Pancreas (tissue), 10 donors: ENCODE results near the gene PIK3R2. TPM values are rescaled to one million over a fixed set of nuclear protein-coding genes. Genes with fewer than 3 reads are reported as not detected.
A peak's percentile ranks its signal among the peaks of the same experiment; 100 is the strongest.

Experiments
- ATAC-seq, 4 donors: fragments of 200-7000 bp; cut with Tn5 transposase; one replicate each; pipeline versions ENCODE4 v1.8.0 to v1.9.1; 2020; ENCODE audit warnings: mild to moderate bottlenecking in 4 of 4, moderate library complexity in 4 of 4
- DNase-seq, 6 donors: peaks; one replicate each; pipeline ENCODE4 v3.0.0-alpha.2; 2020
- FAIRE-seq: peaks from 2 replicates; lab custom pipeline; 2012; peaks lifted over from hg19 to GRCh38; lab: Jason Lieb, UNC
- H3K27ac ChIP-seq, 4 donors: fragments of 200-600 bp; sonication (generic); 1 replicate in 3 of 4; 2 replicates in 1 of 4; pipeline versions ENCODE4 v1.5.0 to v1.8.0; 2020
- H3K27me3 ChIP-seq, 4 donors: fragments of 200-600 bp; one replicate each; pipeline ENCODE4 v1.8.0; 2021
- H3K36me3 ChIP-seq, 3 donors: fragments of 200-600 bp; sonication (generic) in 1 of 3; one replicate each; pipeline versions ENCODE4 v1.5.0 to v1.8.0; 2020 to 2021
- H3K4me1 ChIP-seq, 3 donors: fragments of 200-600 bp; one replicate each; pipeline ENCODE4 v1.8.0; 2021
- H3K4me3 ChIP-seq, 4 donors: fragments of 200-600 bp; sonication (generic) in 2 of 4; one replicate each; pipeline versions ENCODE4 v1.5.0 to v1.8.0; 2020 to 2021
- H3K9me3 ChIP-seq, 4 donors: fragments of 200-600 bp; one replicate each; pipeline ENCODE4 v1.8.0; 2021
- WGBS, 2 donors: extraction: QIAGEN DNeasy Blood & Tissue Kit; methylation state at CpG; one replicate each; pipeline ENCODE4 v1.1.7; 2013; 5-methylcytosine and 5-hydroxymethylcytosine counted together
- intact Hi-C, 3 donors: fragments of 100-400 bp; cut with DNase I; formaldehyde crosslinking; loops; one replicate each; pipeline versions ENCODE4 v1.11.1 to v1.14.2; 2022
- polyA plus RNA-seq, 2 donors: library from polyadenylated mRNA; stranded (reverse); fragments of 200-250 nt; gene quantifications; one replicate each; pipeline ENCODE4 v1.2.3, GENCODE V29; 2013
- total RNA-seq, 6 donors: library from RNA; stranded (reverse); fragmentation: NEBNext Ultra II Directional in 4 of 6; extraction: Animal tissue kit (Norgen Biotek cat#: 25700) in 4 of 6; gene quantifications; one replicate each; pipeline versions ENCODE4 v1.2.1 to v1.2.4, GENCODE V29; 2021 to 2023
- TF ChIP-seq, protein P1 (sequence below), 4 donors: fragments of 200-600 bp; sonication (generic) in 3 of 4; IDR thresholded peaks; one replicate each; pipeline versions ENCODE4 v1.5.0 to v1.8.0; 2021; ENCODE audit warnings: antibody characterized with exemption in 4 of 4
- donor health status: healthy with polysubstance abuse.
- donor health status: DM: no; HTN: no; CAD: no; lungs with moderate emphysema.
- donor health status: DM: no; HTN: no; CAD: no.
- donor health status: control.
- donor health status: control.
- donor health status: Bipolar disorder and iron deficiency.
- donor health status: DM: yes; HTN: yes; CAD: no.
- donor health status: DM: no; HTN: no; CAD: no.
- donor health status: DM: no; HTN: no; CAD: no.
- donor health status: DM: yes; HTN: yes; CAD: no.

The PIK3R2 gene
- total and polyA plus RNA-seq, 8 donors: 4.3 to 21.2 (median 11.9) TPM

DNA sequence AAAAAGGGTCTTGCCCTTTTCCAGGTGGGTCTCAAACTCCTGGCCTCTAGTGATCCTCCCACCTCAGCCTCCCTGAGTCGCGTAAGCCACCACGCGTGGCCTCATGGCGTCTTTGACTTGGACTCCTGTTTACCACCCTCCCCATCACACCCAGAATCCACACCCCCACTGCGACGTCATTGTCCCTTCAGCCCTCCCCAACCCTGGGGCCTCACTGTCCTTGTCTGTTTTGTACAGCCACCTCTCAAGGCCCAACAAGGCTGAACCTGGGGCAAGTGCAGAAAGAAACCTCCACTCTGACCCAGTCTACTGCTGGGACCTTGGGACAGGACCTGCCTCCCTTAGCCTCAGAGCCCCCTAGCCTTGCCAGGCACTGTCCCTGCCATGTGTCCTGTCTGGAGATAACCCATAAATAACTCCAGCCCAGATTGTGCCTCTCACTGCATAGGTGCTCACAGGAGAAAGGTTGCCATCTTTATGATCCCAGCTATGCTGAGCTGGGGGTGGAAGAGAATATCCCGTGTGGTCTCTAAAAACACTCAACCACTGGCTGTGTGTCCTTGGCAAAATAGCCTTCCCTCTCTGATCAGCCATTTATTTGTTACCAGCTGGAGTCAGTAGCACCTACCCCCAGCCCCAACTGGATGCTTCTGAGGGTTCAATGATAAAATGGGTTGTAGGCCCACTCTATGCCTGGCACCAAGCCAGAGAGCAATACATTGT lies 18.8 kb downstream of the PIK3R2 start:
- no peak overlapping the region for H3K4me3 ChIP-seq
- peak overlapping the region in 2 of 4 donors; percentile 22 to 55 for H3K27ac ChIP-seq
- DNase-seq (peak in 2 of 6 donors; percentile 28 to 40), FAIRE-seq (no peak), ATAC-seq (no peak)
- no peaks in the 10 kb centered on the region for H3K9me3 ChIP-seq
- intact Hi-C loops: no loop called here
- peaks cover 0 to 6% (median 3%) of the 10 kb centered on the region in 3 donors for H3K4me1 ChIP-seq
- TF ChIP-seq, protein P1, sequence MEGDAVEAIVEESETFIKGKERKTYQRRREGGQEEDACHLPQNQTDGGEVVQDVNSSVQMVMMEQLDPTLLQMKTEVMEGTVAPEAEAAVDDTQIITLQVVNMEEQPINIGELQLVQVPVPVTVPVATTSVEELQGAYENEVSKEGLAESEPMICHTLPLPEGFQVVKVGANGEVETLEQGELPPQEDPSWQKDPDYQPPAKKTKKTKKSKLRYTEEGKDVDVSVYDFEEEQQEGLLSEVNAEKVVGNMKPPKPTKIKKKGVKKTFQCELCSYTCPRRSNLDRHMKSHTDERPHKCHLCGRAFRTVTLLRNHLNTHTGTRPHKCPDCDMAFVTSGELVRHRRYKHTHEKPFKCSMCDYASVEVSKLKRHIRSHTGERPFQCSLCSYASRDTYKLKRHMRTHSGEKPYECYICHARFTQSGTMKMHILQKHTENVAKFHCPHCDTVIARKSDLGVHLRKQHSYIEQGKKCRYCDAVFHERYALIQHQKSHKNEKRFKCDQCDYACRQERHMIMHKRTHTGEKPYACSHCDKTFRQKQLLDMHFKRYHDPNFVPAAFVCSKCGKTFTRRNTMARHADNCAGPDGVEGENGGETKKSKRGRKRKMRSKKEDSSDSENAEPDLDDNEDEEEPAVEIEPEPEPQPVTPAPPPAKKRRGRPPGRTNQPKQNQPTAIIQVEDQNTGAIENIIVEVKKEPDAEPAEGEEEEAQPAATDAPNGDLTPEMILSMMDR (IDR thresholded peaks at IDR 0.05): no peak
- 88 to 89% methylated on average over 8 of the region's 8 CpGs for WGBS, 2 donors
- H3K36me3 ChIP-seq: peaks cover 0 to 10% (median 4%) of the 10 kb centered on the region in 3 donors
- H3K27me3 ChIP-seq: no peaks in the 10 kb centered on the region

DNA sequence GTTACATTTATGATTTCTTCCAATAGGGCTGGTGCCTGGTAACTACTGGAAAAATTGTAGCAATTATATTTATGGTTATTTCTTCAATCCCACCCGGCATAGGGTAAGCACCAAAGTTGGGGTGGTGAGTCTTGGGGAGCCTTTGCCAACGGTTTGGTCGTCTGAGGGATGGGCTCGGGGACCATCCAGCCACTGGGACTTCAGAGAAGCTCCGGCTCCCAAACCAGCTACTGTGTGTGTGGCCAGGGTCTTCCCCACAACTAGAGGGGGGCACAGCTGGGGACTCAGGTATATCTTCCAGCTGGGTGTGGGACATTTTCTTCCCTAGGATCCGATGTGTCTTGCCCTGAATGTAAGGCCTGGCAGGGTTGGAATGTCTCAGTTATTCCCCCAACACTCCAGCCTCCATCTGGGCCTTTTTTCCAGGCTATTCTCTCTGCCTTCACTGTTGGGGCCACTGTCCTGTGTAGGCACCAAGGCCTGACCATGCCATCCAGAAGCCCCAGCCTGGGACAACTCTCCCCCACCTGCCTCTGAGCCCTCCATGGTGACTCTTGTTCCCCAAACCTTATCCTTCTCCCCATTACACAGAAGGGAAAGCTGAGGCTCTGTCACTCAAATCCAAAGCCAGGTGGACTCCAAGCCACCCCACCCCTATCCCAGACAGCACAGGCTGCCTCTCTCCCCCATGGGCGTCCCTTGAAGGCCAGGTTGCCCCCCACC lies 19.5 kb downstream of the PIK3R2 start:
- TF ChIP-seq, protein P1 (IDR thresholded peaks at IDR 0.05): no peak
- FAIRE-seq (no peak), DNase-seq (peak in 1 of 6 donors; percentile 15), ATAC-seq (no peak)
- intact Hi-C loops: no loop called here
- Histone ChIP-seq H3K4me1 (peaks cover 0 to 6% (median 3%) of the 10 kb centered on the region in 3 donors), H3K9me3 (no peaks in the 10 kb centered on the region), H3K27me3 (no peaks in the 10 kb centered on the region), H3K27ac (peak overlapping the region in 3 of 4 donors; percentile 37 to 74 (median 69)), H3K4me3 (no peak overlapping the region), H3K36me3 (peaks cover 0 to 4% (median 4%) of the 10 kb centered on the region in 3 donors)
- WGBS, 2 donors: 85 to 97% methylated on average over 7 of the region's 7 CpGs

DNA sequence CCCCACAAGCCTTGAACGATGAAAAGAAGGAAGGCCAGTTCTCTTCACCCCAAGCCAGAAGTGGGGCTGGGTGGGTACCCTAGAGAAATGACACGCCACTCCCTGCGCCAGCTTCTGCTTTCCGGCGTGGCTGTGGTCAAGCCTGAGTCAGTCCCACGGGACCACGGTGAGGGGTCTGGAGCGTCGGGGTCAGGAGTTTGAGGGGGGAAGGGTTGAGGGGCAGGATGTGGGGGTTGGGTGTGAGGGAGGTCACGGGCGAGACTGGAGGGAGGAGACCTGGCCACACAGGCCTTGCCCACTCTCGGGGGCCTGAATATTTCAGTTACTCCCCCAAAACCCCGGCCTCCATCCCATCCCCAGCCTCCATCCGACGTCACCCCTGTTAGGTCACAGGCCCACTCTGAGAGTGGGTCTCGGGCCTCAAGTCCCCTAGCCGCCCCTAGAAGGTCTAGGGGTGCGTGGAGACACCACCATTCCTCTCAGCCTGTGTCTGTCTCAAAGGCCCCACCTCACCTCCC lies 20.1 kb downstream of the PIK3R2 start:
- Histone ChIP-seq H3K27ac (peak overlapping the region; percentile 69 to 77 (median 76)), H3K36me3 (peaks cover 0 to 4% (median under 1%) of the 10 kb centered on the region in 3 donors), H3K27me3 (no peaks in the 10 kb centered on the region), H3K9me3 (no peaks in the 10 kb centered on the region), H3K4me3 (peak overlapping the region in 1 of 4 donors; percentile 70), H3K4me1 (peaks cover 0 to 6% (median 3%) of the 10 kb centered on the region in 3 donors)
- intact Hi-C loops: no loop called here
- 66 to 71% methylated on average over 18 of the region's 18 CpGs for WGBS, 2 donors
- DNase-seq (peak in 3 of 6 donors; percentile 38 to 71 (median 58)), ATAC-seq (peak in 2 of 4 donors; percentile 11 to 26), FAIRE-seq (no peak)
- TF ChIP-seq, protein P1 (IDR thresholded peaks at IDR 0.05): no peak

DNA sequence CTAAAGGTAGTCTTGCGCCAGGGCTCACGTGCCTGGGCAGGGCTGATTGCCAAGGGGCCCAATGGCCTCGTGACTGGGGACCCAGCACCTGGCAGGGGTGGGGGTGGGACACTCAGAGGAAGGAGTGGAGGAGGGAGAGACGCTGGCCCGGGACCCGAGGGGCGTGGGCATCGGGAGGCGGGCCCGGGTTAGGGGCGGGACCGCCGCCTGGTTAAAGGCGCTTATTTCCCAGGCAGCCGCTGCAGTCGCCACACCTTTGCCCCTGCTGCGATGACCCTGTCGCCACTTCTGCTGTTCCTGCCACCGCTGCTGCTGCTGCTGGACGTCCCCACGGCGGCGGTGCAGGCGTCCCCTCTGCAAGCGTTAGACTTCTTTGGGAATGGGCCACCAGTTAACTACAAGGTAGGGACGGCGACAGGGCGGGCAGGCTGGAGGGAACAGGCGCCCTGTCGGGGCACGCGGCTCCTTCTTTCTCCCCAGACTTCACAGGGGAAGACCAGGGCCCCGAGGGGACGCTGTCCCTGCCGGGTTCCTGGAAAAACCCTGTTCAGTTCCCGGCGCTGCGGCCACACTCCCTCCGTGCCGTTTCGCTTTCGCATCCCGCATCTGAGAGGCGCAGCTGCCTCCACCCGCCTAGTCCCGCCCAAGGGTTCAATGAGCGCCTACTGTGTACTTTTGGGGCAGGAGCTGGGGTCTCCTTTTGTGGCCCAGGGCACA lies 20.8 kb downstream of the PIK3R2 start, which contains the start of gene IFI30:
Gene IFI30 (plus strand): TSS at position 242 of the 717 bp plus-strand sequence. CDS start 29 bp downstream, at position 271.
- WGBS, 2 donors: 0% methylated on average over 47 of the region's 47 CpGs

More for the DNA sequence above, 20.8 kb downstream of the PIK3R2 start, which contains the start of gene IFI30:
- peak; percentile 89 to 92 (median 89) for ATAC-seq
- Histone ChIP-seq H3K27ac (peak within 1 kb of the TSS; percentile 69 to 77 (median 76)), H3K4me1 (peaks cover 0 to 6% (median 3%) of the 10 kb centered on the region in 3 donors), H3K27me3 (no peaks in the 10 kb centered on the region), H3K9me3 (no peaks in the 10 kb centered on the region), H3K36me3 (peaks cover 0 to 3% (median 0%) of the 10 kb centered on the region in 3 donors), H3K4me3 (peak within 1 kb of the TSS; percentile 41 to 70 (median 50))
- intact Hi-C loops: no loop called here
- TF ChIP-seq, protein P1 (IDR thresholded peaks at IDR 0.05): no peak
- FAIRE-seq: no peak
- DNase-seq: peak; percentile 89 to 97 (median 94)
